HG03045 (cell line): Measurements from ENCODE around the gene OR10H5.
A peak's percentile ranks its signal among the peaks of the same experiment; 100 is the strongest.
"Not testable (repeated sequence)": the region's sequence is repeated elsewhere in the genome, so short reads cannot be mapped to it uniquely, and the experiment has no call there.

Source experiments
- ATAC-seq: cut with Tn5 transposase; IDR thresholded peaks from one replicate; pipeline ENCODE4 v1.9.1; 2021; ENCODE audit warnings: mild to moderate bottlenecking, moderate library complexity; ENCODE audit not compliant: unreplicated experiment

Gene OR10H5

DNA sequence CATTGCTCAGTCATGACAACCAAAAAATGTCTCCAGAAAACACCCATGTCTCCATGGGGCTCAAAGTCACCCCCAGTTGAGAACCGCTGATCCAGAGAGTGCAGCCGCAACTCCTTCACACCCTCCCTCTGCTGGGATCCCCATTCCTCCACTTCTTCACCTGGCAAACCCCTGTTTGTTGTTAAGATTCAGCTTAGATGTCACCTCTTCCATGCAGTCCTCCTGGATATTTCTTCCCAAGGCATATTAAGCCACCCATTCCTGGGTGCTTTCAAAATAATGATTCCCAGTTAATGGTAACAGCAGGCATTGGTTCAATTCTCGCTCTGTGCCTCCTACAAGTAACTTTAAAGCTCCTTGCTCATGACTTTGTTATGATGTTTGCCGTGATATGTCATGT, 24.0 kb downstream of the OR10H5 start:
- ATAC-seq: no peak

DNA sequence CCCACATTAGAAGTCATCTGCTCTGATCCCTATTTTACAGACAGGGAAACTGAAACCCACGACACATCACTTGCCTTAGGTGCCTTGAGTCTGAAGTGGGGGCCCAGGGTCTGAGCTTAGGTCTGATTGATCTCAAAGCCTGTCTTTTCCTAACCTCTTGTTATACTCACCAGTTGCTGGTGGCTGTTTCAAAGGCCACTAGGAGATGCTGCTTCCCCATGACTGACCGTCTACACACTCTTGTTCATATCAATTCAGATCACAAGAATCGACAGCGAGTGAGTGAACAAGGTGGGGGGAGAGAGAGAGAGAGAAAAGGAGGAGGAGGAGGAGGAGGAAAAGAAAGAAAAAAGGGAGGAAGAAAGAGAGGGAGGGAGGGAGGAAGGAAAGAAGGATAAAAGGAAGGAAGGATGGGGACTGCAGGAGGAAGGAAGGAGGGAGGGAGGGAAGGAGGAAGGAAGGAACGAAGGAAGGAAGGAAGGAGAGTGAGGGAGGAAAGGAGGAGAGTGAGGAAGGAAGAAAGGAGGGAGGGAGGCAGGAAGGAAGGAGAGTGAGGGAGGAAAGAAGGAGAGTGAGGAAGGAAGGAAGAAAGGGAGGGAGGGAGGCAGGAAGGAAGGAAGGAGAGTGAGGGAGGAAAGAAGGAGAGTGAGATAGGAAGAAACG, 24.7 kb downstream of the OR10H5 start:
- ATAC-seq: no peak

DNA sequence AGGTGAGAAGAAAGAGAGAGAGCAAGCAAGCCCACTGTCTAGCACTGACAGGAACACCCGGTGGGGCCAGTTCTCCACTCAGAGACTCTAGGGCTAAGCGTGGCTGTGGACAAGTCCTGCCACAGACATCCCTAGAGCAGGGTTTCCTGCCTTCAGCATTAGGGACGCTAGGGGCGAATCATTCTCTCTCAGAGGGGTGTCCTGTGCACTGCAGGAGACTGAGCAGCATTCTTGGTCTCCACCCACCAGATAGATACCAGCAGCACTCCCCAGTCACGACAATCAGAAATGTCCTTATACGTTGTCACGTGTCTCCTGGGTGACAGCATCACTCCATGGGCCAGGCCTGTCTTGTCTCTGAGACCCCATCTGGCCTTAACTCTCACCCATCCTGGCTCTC, 26.5 kb downstream of the OR10H5 start:
- ATAC-seq: no peak

DNA sequence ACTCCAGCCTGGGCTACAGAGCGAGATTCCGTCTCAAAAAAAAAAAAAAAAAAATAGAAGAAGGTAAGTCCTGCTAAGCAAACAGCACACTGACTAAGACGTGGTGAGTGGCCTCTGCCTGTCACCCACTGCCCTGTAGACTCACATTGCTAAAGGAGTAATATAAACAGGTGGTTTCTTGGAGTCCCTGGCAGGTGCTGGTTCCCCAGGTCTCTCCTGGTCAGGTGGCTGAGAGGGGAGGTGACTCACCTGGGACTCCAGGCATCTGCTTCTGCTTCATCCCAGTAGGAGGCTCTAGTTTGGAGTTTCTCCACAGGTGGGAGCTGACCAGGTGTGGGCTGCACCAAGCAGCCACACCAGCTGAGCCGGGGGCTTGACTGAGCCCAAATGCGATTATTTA, 27.8 kb downstream of the OR10H5 start, which contains the start of gene OR10H1:
Gene OR10H1 (minus strand): TSS at position 359 of the 400 bp plus-strand sequence. CDS start 7,627 bp downstream, outside the sequence.
- ATAC-seq: no peak

DNA sequence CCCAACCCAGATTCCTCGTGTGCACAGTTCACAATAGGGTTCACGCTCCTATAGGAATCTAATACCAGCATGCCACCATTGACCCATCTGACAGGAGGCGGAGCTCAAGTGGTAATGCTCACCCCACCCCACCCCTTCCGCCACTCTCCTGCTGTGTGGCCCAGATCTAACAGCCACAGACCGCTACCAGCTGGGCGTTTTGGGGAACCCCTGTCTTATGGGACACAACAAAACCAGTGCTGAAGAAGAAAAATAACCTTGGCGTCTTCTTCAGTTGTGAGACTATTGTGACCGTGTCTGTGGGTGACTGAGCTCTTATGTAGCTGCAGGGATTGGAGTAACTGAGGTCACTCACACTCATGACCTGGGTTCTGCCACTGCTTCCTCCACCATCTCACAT, 33.2 kb downstream of the OR10H5 start:
- no peak for ATAC-seq

DNA sequence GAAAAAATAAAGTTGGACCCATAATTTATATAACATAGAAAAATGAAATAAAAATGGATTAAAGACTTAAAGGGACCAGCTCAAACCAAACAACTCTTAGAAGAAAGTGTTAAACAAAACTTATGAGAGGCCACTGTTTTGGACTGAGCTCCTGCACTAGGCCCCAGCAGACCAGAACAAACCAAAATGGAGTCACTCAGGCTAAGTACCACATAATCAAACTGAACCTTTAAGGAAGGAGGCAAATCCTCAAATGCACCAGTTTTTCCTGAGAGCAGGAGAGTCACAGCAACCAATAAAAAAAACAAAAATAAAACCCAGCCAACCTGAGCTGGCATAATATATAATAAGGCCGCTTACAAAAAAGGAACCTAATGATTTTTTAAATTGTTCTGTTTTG, 38.3 kb downstream of the OR10H5 start:
- ATAC-seq: no peak

DNA sequence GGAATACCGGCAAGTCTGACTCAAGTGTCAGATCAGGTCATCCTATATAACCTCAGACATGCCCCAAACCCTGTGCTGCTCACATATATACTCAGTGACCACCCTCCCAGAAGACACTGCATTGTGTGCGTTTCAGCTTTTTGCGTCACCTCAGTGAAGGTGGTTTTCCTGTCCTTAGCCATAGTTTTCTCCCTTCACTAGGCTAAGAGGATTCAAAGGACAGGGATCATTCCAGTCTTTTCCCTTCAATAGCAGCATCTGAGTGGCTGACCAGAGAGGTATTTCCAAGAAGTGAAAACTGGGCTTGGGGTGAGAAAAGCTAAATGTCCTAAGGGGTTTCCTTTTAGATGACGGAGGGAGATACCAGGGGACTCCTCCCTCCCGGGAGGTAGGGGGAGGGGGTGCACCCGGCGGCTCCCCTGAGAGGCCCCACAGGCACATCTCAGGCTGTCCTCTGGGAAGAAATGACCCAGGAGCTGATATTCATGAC, 40.7 kb downstream of the OR10H5 start:
- ATAC-seq: no peak

DNA sequence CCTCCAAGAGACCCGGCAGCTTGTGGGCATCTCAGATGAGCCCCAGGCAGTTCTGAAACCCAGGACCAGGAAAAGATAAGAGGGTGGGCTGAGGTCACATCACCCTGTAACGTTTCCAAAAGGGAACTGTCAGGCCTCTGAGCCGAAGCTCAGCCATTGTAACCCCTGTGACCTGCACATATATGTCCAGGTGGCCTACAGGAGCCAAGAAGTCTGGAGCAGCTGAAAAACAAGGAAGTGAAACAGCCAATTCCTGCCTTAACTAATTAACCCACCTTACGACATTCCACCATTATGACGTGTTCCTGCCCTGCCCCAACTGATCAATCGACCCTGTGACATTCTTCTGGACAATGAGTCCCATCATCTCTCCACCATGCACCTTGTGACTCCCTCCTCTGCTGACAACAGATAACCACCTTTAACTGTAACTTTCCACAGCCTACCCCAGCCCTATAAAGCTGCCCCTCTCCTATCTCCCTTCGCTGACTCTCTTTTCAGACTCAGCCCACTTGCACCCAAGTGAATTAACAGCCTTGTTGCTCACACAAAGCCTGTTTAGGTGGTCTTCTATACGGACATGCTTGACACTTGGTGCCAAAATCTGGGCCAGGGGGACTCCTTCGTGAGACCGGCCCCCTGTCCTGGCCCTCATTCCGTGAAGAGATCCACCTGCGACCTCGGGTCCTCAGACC, 41.3 kb downstream of the OR10H5 start:
- not testable (repeated sequence) for ATAC-seq

DNA sequence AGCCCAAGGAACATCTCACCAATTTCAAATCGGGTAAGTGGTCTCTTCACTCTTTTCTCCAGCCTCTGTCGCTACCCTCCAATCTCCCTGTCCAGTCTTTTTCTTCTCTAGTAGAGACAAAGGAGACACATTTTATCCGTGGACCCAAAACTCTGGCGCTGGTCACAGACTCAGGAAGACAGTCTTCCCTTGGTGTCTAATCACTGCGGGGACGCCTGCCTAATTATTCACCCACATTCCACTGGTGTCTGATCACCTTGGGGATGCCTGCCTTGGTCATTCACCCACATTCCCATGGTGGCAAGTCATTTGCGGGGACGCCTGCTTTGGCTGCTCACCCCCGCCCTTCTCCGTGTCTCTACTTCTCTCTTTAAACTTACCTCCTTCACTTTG, 41.8 kb downstream of the OR10H5 start:
- no peak for ATAC-seq

DNA sequence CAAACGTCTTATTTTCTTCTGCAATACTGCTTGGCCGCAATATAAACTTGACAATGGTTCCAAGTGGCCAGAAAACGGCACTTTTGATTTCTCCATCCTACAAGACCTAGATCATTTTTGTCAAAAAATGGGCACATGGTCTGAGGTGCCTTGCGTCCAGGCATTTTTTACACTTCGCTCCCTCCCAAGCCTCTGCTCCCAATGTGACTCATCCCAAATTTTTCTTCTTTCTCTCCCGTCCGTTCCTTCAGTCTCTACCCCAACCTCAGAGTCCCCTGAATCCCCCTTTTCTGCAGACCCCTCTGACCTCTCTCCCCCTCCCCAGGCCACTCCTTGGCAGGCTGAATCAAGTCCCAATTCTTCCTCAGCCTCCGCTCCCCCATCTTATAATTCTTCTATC, 42.3 kb downstream of the OR10H5 start:
- no peak for ATAC-seq

DNA sequence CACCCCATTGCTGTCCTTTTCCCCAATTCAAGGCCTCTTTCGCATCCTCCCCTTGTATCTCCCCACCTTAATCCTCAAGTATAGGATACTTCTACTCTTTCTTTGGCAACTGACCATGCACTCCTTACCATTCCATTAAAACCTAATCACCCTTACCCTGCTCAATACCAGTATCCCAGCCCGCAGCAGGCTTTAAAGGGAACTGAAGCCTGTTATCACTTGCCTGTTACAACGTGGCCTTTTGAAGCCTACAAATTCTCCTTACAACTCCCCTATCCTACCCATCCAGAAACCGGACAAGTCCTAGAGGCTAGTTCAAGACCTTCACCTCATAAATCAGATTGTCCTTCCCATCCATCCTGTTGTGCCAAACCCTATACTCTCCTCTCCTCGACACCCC, 44.2 kb downstream of the OR10H5 start:
- ATAC-seq: no peak

DNA sequence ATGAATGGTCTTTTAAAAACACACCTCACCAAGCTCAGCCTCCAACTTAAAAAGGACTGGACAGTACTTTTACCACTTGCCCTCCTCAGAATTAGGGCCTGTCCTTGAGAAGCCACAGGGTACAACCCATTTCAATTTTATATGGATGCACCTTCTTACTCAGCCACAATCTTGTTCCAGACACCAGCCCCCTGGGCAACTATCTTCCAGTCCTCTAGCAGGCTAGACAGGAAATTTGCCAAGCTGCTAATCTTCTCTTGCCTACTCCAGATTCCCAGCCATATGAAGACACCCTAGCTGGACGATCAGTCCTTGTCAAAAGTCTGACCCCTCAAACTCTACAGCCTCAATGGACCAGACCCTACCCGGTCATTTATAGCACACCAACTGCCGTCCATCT, 46.8 kb downstream of the OR10H5 start:
- ATAC-seq: not testable (repeated sequence)

DNA sequence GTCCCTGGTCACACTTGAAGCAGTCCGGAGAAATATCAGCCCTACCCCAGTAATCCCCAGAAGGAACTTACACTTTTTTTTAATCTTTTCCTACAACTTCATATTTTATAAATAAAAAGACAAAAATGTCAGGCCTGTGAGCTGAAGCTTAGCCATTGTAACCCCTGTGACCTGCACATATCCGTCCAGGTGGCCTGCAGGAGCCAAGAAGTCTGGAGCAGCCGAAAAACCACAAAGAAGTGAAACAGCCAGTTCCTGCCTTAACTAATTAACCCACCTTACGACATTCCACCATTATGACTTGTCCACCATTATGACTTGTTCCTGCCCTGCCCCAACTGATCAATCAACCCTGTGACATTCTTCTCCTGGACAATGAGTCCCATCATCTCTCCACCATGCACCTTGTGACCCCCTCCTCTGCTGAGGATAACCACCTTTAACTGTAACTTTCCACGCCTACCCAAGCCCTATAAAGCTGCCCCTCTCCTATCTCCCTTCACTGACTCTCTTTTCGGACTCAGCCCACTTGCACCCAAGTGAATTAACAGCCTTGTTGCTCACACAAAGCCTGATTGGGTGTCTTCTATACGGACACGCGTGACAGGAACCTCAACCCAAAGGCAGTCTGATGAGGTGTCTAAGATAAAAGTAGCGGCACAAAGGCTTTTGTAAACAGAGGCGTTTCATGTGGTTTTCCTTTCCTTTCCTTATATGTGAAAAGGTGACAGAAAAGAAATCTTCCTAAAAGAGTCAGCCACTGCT, 48.3 kb downstream of the OR10H5 start:
- not testable (repeated sequence) for ATAC-seq

DNA sequence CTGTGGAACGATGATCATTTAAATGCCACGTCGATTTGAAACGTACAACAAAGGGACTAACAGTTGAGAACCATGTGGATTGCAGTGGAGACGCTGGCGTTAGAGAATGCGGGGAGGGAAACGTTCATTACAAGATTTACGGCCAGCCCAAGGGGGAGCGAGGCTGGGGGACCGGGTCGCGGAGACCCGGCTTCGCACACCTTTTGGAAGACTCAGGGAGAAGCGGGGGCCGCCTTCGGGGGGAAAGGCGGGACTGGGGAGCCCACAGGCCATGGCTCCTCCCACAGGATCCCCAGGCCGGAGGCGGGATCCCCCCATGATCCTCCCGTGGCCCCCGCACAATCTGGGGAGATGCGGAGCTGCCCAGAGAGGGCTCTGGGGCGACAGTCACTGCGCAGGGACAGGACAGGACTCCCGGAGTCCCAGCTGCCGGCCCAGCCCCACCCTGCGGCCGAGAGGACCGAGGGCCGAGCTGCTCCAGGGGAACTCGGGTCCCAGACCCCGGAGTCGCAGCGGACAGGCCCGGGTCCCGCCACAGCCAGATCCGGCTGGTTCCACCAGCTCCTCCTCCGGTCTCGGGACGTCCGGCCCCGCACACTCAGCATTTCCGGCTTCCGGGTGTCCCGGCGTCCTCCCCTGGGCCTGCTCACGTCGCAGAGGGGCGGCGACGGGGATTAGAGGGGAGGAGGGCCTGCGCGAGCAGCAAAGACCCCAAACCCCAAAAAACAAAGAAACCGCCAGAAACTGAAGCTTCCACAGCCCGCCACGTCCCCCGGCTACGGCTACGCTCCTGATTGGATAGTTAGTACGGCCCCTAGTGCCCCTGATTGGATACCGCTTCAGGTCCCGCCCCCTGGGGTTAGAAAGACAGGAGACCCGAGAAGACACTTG, 49.1 kb downstream of the OR10H5 start:
- ATAC-seq: peak; percentile 96

DNA sequence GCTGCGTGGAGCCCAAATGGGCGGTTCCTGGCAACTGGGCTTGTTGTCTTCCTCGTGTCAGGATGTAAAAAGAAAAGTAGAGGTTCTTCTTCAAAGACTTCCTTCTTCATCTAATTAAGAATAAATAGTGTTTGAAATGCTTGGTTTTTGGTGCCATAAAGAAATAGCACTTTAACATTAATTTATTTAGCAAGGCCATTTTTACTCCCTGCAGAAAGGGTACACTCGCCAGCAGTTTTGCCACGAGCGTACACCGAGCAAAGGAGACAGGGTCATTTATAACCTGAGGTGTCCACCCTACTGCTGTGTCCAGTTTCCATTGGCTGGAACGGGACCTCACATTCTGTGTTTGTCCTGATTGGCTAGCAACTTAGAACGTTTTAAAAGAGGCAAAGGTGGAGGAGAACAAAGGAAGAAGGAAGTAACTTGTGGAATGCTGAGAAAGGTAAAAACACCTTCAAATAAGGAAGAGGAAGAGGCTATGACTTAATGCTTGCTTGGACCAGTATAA, 49.8 kb downstream of the OR10H5 start:
- peak; percentile 11 for ATAC-seq

DNA sequence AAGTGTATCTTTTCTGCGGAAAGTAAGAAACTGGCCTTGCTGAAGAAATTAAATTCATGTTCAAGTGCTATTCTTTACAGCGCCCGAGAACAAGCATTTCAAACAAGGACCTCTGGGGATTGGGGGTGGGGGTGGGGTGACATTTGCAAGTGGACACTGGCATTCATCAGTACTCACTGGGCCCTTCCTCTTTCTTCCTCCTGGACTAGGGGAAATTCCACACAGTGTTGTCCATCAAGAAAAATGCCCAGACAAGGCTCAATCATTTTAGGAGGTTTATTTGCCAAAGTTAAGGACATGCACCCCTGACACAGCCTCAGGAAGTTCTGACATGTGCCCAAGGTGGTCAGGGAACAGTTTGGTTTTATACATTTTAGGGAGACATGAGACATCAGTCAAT, 50.9 kb downstream of the OR10H5 start:
- no peak for ATAC-seq

DNA sequence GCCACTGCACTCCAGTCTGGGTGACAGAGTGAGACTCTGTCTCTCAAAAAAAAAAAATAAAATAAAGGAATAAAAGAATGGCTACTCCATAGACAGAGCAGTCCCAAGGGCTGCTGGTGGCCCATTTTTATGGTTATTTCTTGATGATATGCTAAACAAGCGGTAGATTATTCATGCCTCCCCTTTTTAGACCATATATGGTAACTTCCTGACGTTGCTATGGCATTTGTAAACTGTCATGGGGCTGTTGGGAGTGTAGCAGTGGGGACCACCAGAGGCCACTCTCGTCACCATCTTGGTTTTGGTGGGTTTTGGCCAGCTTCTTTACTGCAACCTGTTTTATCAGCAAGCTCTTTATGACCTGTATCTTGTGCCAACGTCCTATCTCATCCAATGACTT, 52.4 kb downstream of the OR10H5 start:
- not testable (repeated sequence) for ATAC-seq

DNA sequence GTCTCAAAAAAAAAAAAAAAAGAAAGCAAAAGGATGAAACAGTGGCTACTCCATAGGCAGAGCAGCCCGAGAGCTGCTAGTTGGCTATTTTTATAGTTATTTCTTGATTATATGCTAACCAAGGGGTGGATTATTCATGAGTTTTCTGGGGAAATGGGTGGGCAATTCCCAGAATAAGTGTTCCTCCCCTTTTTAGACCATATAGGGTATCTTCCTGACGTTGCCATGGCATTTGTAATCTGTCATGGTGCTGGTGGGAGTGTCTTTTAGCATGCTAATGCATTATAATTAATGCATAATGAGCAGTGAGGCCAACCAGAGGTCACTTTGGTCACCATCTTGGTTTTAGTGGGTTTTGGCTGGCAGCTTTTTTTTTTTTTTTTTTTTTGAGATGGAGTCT, 53.4 kb downstream of the OR10H5 start:
- ATAC-seq: no peak

DNA sequence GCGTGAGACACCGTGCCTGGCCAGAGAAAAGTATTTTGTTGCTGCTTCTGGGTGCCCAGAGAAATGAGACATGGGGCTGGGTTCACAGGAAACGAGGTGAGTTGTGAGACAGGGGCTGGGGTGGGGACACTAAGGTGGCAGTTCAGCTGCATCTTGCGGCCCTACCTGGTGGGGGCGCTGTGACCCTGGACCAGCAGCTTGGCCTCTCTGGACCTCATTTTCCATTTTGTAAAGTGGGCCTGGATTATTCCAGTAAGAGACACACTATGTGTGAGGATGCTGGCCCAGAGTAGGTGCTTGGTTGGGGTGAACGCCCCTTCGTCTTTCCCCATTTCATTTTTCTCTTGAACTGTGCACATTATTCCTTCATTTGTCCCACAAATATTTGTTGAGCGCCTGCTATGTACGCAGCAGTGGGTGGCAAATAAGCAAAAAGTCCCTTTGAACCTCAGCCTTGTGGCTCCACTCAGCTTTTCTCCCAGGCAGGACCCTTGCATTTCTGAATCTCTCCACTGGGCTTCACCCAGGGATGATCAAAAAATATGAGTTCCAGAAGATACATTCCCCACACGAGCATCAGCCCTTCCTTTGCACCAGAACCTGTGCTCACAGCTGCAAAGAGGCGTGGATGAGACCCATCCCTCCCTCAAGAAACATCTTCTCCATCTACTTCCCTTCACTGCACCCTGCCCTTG, 54.6 kb downstream of the OR10H5 start:
- no peak for ATAC-seq
